ENCODE measurements around the gene PDE2A.
A peak's percentile ranks its signal among the peaks of the same experiment; 100 is the strongest.

DNA sequence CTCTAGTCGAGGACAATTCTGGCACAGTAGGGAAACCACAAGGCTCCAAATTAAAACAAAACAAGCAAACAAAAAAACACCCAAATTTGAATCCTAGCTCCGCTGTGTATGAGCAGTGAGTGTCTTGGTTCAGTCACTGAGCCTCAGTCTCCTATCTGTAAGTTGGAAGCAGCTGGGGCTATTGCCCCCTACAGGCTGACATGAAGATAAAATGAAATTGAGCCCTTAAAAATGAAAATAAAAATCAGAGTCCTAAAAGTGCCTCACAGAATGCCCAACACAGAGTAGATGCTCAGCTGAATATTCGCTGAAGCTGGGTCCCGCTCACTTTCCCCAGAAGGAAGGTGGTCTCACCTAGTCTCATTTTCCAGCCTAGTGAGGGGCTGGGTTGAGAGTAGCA is 65.2 kb downstream of the PDE2A start:
- peak; percentile 30 to 61 (median 42) for TF ChIP-seq CTCF (optimal IDR thresholded peaks at IDR 0.05 in 1 of 3, IDR thresholded peaks at IDR 0.05 in 1 of 3, conservative IDR thresholded peaks at IDR 0.05 in 1 of 3; ENCODE audit: extremely low read depth in 1 of 3, insufficient read depth in 2 of 3, low read length in 3 of 3)
- TF ChIP-seq EZH2 (IDR thresholded peaks at IDR 0.05; ENCODE audit: low read length), result no peak
